KMS-11 (cell line): ENCODE data around the gene ANKRD66.

Source experiments
- H2AFZ ChIP-seq: fragments of 200-600 bp; sonication (generic); 2 replicates; pipeline ENCODE4 v1.6.1; 2016; ENCODE audit warnings: antibody characterized with exemption, mixed run types, low read depth
- H3K27ac ChIP-seq: fragments of 200-600 bp; sonication (generic); 2 replicates; pipeline ENCODE4 v1.6.1; 2016; ENCODE audit warnings: mild to moderate bottlenecking, mixed run types
- H3K27me3 ChIP-seq: fragments of 200-600 bp; sonication (generic); 2 replicates; pipeline ENCODE4 v1.6.1; 2017; ENCODE audit warnings: mild to moderate bottlenecking, low read depth, mixed run types, moderate library complexity; ENCODE audit not compliant: insufficient read depth
- H3K36me3 ChIP-seq: fragments of 200-600 bp; sonication (generic); 2 replicates; pipeline ENCODE4 v1.6.1; 2017; ENCODE audit warnings: mild to moderate bottlenecking, mixed run types; ENCODE audit not compliant: insufficient read depth
- H3K4me1 ChIP-seq: fragments of 200-600 bp; sonication (generic); 2 replicates; pipeline ENCODE4 v1.6.1; 2016; ENCODE audit warnings: mild to moderate bottlenecking, low read depth, mixed run types; ENCODE audit not compliant: poor library complexity, severe bottlenecking
- H3K4me2 ChIP-seq: fragments of 200-600 bp; sonication (generic); 2 replicates; pipeline ENCODE4 v1.7.0; 2016; ENCODE audit warnings: mild to moderate bottlenecking, mixed run types
- H3K4me3 ChIP-seq: fragments of 200-600 bp; sonication (generic); IDR thresholded peaks from 2 replicates; pipeline ENCODE4 v1.6.1; 2017; ENCODE audit warnings: low read depth, low read length, mixed read lengths; ENCODE audit not compliant: insufficient read depth
- H3K79me2 ChIP-seq: fragments of 200-600 bp; sonication (generic); 2 replicates; pipeline ENCODE4 v1.6.1; 2016; ENCODE audit warnings: low read depth, mixed run types; ENCODE audit not compliant: insufficient read depth
- H3K9ac ChIP-seq: fragments of 200-600 bp; sonication (generic); 2 replicates; pipeline ENCODE4 v1.6.1; 2016; ENCODE audit warnings: mild to moderate bottlenecking, mixed run types
- H4K20me1 ChIP-seq: fragments of 200-600 bp; sonication (generic); 2 replicates; pipeline ENCODE4 v1.6.1; 2016; ENCODE audit warnings: mild to moderate bottlenecking, mixed run types; ENCODE audit not compliant: insufficient read depth
- TF ChIP-seq, protein P1 (sequence below): fragments of 200-600 bp; sonication (generic); conservative IDR thresholded peaks from 2 replicates; pipeline ENCODE4 v1.6.1; 2017; ENCODE audit warnings: low read depth, mild to moderate bottlenecking, antibody characterized with exemption, low read length, moderate library complexity, mixed read lengths

Gene ANKRD66

DNA sequence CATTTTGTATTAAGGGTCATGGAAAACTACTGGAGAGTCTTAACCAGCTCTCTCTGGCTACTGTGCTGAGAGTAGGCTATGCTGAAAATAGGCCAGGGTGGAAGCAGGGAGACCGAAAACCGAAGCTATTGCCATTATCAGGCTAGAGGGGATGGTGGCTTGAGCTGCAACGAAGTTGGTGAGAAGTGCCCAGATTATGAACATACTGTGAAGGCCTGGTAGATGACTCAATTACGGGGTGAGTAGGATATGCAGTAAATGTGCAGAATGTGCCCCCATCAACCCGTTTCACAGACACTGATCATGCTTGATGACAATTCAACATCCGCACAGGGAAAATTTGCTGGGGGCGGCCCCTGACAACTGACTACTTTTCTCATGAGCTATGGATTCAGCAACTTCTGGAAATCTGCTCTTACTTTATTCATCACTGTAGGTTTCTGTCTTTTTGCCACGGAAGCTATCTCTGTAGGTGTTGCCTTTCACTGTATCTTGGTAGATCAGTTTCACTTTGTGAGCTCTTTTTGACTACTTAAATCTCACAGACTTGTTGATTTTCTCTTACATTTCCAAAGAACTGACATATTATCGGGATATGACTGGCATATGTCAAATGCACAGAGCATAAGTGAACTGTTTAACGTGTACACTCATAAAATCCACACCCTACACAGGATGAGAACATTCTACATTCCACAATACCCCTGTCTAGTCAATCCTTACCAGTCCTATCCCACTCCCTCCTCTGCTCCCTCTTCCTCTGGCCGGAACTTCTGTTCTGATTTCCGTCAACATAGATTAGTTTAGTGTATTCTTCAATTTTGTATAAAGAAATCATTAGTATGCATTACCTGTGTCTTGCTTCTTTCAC, 31.0 kb downstream of the ANKRD66 start:
- Histone ChIP-seq H3K4me1 (no peaks in the 10 kb centered on the region), H3K79me2 (no peaks in the 10 kb centered on the region), H3K27me3 (no peaks in the 10 kb centered on the region), H4K20me1 (no peaks in the 10 kb centered on the region), H2AFZ (no peak overlapping the region), H3K4me2 (no peak overlapping the region), H3K36me3 (no peaks in the 10 kb centered on the region), H3K9ac (no peak overlapping the region), H3K27ac (no peak overlapping the region), H3K4me3 (no peak overlapping the region)
- TF ChIP-seq, protein P1, sequence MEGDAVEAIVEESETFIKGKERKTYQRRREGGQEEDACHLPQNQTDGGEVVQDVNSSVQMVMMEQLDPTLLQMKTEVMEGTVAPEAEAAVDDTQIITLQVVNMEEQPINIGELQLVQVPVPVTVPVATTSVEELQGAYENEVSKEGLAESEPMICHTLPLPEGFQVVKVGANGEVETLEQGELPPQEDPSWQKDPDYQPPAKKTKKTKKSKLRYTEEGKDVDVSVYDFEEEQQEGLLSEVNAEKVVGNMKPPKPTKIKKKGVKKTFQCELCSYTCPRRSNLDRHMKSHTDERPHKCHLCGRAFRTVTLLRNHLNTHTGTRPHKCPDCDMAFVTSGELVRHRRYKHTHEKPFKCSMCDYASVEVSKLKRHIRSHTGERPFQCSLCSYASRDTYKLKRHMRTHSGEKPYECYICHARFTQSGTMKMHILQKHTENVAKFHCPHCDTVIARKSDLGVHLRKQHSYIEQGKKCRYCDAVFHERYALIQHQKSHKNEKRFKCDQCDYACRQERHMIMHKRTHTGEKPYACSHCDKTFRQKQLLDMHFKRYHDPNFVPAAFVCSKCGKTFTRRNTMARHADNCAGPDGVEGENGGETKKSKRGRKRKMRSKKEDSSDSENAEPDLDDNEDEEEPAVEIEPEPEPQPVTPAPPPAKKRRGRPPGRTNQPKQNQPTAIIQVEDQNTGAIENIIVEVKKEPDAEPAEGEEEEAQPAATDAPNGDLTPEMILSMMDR = no peak

DNA sequence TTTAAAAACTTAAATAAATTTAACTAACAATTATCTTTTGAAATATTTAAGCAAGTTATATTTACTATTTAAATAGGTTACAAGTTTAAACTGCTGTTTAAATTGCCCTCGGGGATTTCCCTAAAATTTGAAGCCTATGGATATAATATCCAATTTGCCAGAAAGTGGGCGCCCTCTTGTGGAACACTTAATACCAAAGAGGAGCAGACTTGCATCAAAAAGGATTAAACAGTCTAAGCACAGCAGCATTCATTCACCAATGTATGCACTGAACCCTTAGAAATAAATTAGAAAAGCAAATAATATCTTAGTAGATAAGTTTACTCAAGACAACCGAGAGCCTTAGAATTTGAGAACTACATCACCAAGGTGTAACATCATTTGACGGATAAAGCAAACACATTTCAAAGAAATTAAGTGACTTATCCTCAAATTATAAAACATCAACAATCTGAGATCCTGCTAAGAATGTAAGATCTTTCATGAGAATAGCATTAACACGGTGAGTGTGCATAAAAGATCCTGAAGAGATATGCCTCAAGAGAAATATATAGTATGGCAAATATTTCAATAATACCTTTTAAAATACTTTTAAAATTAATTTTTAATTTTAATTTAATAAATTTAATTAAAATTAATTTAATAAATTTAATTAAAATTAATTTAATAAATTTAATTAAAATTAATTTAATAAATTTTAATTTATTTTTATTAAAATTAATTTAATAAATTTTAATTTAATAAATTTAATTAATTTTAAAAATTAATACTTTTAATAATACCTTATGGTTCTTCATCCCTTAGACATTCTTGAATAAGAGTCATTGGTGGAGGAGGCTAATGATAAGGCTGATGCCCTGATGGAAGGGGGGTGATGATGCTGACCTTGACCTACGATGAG, 35.0 kb downstream of the ANKRD66 start:
- TF ChIP-seq, protein P1 = peak; percentile 83

DNA sequence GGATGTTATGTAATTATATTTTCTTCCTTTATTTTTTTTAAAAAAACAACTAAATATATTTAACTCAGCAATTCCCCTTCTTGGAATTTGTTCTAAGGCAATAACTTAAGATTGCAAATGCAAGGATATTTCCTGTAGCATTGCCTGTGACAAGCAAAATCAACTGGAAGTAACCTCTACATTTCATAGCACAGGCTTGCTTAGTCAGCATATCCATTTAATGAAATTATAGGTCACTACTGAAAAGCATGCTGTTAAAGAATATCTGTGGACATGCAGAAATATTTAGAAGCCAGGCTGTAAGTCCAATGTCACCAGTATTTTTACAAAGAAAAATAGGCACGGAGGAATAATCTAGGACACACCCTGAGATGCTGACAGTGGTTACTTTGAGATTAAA, 37.8 kb downstream of the ANKRD66 start:
- H3K4me3 ChIP-seq = no peak overlapping the region
- H3K27ac ChIP-seq = no peak overlapping the region
- no peaks in the 10 kb centered on the region for H3K79me2 ChIP-seq
- no peaks in the 10 kb centered on the region; the same call in 1 of the 2 replicates for H3K36me3 ChIP-seq
- no peaks in the 10 kb centered on the region for H4K20me1 ChIP-seq
- H3K9ac ChIP-seq = no peak overlapping the region
- no peak overlapping the region for H2AFZ ChIP-seq
- no peaks in the 10 kb centered on the region for H3K27me3 ChIP-seq
- H3K4me1 ChIP-seq = no peaks in the 10 kb centered on the region
- H3K4me2 ChIP-seq = no peak overlapping the region
- TF ChIP-seq, protein P1 = no peak

More for the DNA sequence above, 35.0 kb downstream of the ANKRD66 start:
- Histone ChIP-seq H3K27me3 (no peaks in the 10 kb centered on the region), H3K9ac (no peak overlapping the region), H2AFZ (no peak overlapping the region), H3K4me2 (no peak overlapping the region), H3K4me3 (no peak overlapping the region), H4K20me1 (no peaks in the 10 kb centered on the region), H3K4me1 (no peaks in the 10 kb centered on the region), H3K79me2 (no peaks in the 10 kb centered on the region), H3K27ac (no peak overlapping the region), H3K36me3 (no peaks in the 10 kb centered on the region; the same call in 1 of the 2 replicates)

DNA sequence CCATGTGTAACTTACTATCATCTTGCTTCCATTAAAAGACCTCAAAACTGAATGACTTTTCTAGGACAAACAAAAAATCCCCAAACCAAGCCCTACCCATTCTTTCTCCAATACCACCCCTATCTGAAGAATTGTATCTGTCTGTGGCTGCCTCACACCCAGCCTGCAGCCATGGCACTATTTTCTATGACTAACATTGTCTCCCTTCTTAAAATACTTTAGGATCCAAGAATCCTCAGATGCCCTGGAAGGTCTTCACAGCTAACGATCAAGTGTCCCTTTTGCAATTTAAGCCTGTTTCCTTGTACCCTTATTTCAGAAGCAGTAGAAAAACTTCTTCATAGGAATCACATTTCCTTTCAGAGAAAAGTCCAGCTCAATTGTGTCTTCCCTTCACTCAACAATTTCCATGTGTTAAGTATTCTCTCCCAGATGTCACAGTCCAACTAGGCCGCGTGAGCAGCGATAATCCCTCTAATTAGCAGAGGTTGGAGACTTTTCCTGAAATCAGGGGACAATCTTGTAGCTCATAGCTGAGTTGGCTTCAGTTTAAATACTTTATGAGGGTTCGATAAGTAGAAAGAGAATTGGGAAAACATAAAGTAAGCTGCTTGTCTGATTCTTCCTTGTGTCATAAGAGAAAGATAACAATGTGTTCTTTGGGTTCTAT, 41.3 kb downstream of the ANKRD66 start:
- no peak overlapping the region for H3K4me3 ChIP-seq
- no peaks in the 10 kb centered on the region for H4K20me1 ChIP-seq
- no peaks in the 10 kb centered on the region for H3K4me1 ChIP-seq
- no peak overlapping the region for H2AFZ ChIP-seq
- no peak overlapping the region for H3K4me2 ChIP-seq
- no peaks in the 10 kb centered on the region for H3K79me2 ChIP-seq
- no peak overlapping the region for H3K9ac ChIP-seq
- no peaks in the 10 kb centered on the region for H3K27me3 ChIP-seq
- TF ChIP-seq, protein P1 = no peak
- no peak overlapping the region for H3K27ac ChIP-seq
- no peaks in the 10 kb centered on the region; the same call in 1 of the 2 replicates for H3K36me3 ChIP-seq
